ENCODE measurements around the gene DYNLT4.

The DYNLT4 gene

GRCh38 chr1:44830900-44831304, 23.8 kb upstream of the DYNLT4 start:
- Histone ChIP-seq H4K20me1 (ENCODE audit: insufficient read depth) (no peaks in the 10 kb centered on the region), H3K4me2 (no peak overlapping the region), H3K36me3 (ENCODE audit: insufficient read depth) (no peaks in the 10 kb centered on the region), H3K27ac (no peak overlapping the region), H2AFZ (ENCODE audit: low read depth) (no peak overlapping the region), H3K9ac (no peak overlapping the region; the same call in 1 of the 2 replicates), H3K4me1 (ENCODE audit: low read depth, poor library complexity, severe bottlenecking) (peaks cover 4% of the 10 kb centered on the region), H3K27me3 (ENCODE audit: insufficient read depth, low read depth) (no peaks in the 10 kb centered on the region), H3K4me3 (IDR thresholded peaks at IDR 0.05; ENCODE audit: insufficient read depth, low read depth, low read length) (no peak overlapping the region), H3K79me2 (ENCODE audit: insufficient read depth, low read depth) (no peaks in the 10 kb centered on the region)
- no peak for TF ChIP-seq CTCF (conservative IDR thresholded peaks at IDR 0.05; ENCODE audit: low read depth, low read length)

GRCh38 chr1:44829506-44830384, 22.6 kb upstream of the DYNLT4 start:
- Histone ChIP-seq H3K4me1 (ENCODE audit: low read depth, poor library complexity, severe bottlenecking) (no peaks in the 10 kb centered on the region), H4K20me1 (ENCODE audit: insufficient read depth) (no peaks in the 10 kb centered on the region), H3K4me2 (no peak overlapping the region), H2AFZ (ENCODE audit: low read depth) (no peak overlapping the region), H3K9ac (no peak overlapping the region), H3K4me3 (IDR thresholded peaks at IDR 0.05; ENCODE audit: insufficient read depth, low read depth, low read length) (no peak overlapping the region), H3K79me2 (ENCODE audit: insufficient read depth, low read depth) (no peaks in the 10 kb centered on the region), H3K27me3 (ENCODE audit: insufficient read depth, low read depth) (no peaks in the 10 kb centered on the region), H3K27ac (no peak overlapping the region), H3K36me3 (ENCODE audit: insufficient read depth) (no peaks in the 10 kb centered on the region)
- no peak for TF ChIP-seq CTCF (conservative IDR thresholded peaks at IDR 0.05; ENCODE audit: low read depth, low read length)

- TF ChIP-seq CTCF (conservative IDR thresholded peaks at IDR 0.05; ENCODE audit: low read depth, low read length), result no peak
- Histone ChIP-seq H3K4me1 (ENCODE audit: low read depth, poor library complexity, severe bottlenecking) (no peaks in the 10 kb centered on the region), H3K4me2 (no peak overlapping the region), H3K4me3 (IDR thresholded peaks at IDR 0.05; ENCODE audit: insufficient read depth, low read depth, low read length) (no peak overlapping the region), H4K20me1 (ENCODE audit: insufficient read depth) (no peaks in the 10 kb centered on the region), H3K27me3 (ENCODE audit: insufficient read depth, low read depth) (no peaks in the 10 kb centered on the region), H3K27ac (no peak overlapping the region), H3K36me3 (ENCODE audit: insufficient read depth) (no peaks in the 10 kb centered on the region), H2AFZ (ENCODE audit: low read depth) (no peak overlapping the region), H3K9ac (no peak overlapping the region), H3K79me2 (ENCODE audit: insufficient read depth, low read depth) (no peaks in the 10 kb centered on the region)
Measured at GRCh38 chr1:44828841-44829440, 21.8 kb upstream of the DYNLT4 start.

GRCh38 chr1:44828003-44828651, 21.0 kb upstream of the DYNLT4 start:
- H3K4me1 ChIP-seq (ENCODE audit: low read depth, poor library complexity, severe bottlenecking), result no peaks in the 10 kb centered on the region
- H3K27ac ChIP-seq, result no peak overlapping the region
- H3K27me3 ChIP-seq (ENCODE audit: insufficient read depth, low read depth), result no peaks in the 10 kb centered on the region
- no peak for TF ChIP-seq CTCF (conservative IDR thresholded peaks at IDR 0.05; ENCODE audit: low read depth, low read length)
- H3K79me2 ChIP-seq (ENCODE audit: insufficient read depth, low read depth), result no peaks in the 10 kb centered on the region
- no peak overlapping the region for H3K4me2 ChIP-seq
- H2AFZ ChIP-seq (ENCODE audit: low read depth), result no peak overlapping the region
- no peaks in the 10 kb centered on the region for H4K20me1 ChIP-seq (ENCODE audit: insufficient read depth)
- no peaks in the 10 kb centered on the region for H3K36me3 ChIP-seq (ENCODE audit: insufficient read depth)
- no peak overlapping the region for H3K9ac ChIP-seq
- H3K4me3 ChIP-seq (IDR thresholded peaks at IDR 0.05; ENCODE audit: insufficient read depth, low read depth, low read length), result no peak overlapping the region
